Stomach (tissue), 9 donors: ENCODE measurements around the gene TCF3. TPM values are rescaled to one million over a fixed set of nuclear protein-coding genes. Genes with fewer than 3 reads are reported as not detected.

ENCODE experiments used
- DNase-seq, 2 donors: peaks; one replicate each; pipeline versions ENCODE4 v3.0.0 to v3.0.0-alpha.2; 2013 to 2019
- H3K27ac ChIP-seq, 5 donors: fragments of 200-600 bp in 4 of 5; sonication (generic) in 4 of 5; one replicate each; pipeline ENCODE4 v1.5.1; 2013 to 2019; ENCODE audit warnings: mild to moderate bottlenecking in 1 of 5, moderate library complexity in 1 of 5
- H3K27me3 ChIP-seq, 3 donors: fragments of 200-600 bp; sonication (generic); one replicate each; pipeline ENCODE4 v1.5.1; 2017 to 2019; ENCODE audit warnings: mixed run types in 1 of 3
- H3K36me3 ChIP-seq, 4 donors: fragments of 200-600 bp; sonication (generic); 1 replicate in 3 of 4; 2 replicates in 1 of 4; pipeline ENCODE4 v1.5.1; 2016 to 2019
- H3K4me1 ChIP-seq, 4 donors: fragments of 200-600 bp; sonication (generic); one replicate each; pipeline ENCODE4 v1.5.1; 2016 to 2019
- H3K4me3 ChIP-seq, 4 donors: fragments of 200-600 bp; sonication (generic) in 3 of 4; one replicate each; pipeline ENCODE4 v1.5.1; 2016 to 2019; ENCODE audit warnings: mild to moderate bottlenecking in 1 of 4
- H3K9me3 ChIP-seq, 4 donors: fragments of 200-600 bp; sonication (generic); one replicate each; pipeline ENCODE4 v1.5.1; 2016 to 2019
- CTCF ChIP-seq, 7 experiments: fragments of 450-650 bp in 4 of 7; fragments of 200-600 bp in 3 of 7; sonication (generic) in 3 of 7; IDR thresholded peaks; one replicate each; pipeline ENCODE4 v1.5.1; 2016 to 2019; ENCODE audit warnings: antibody characterized with exemption in 7 of 7, control low read depth in 2 of 7, mild to moderate bottlenecking in 1 of 7
- EP300 ChIP-seq: sonication (generic); formaldehyde crosslinking; IDR thresholded peaks from one replicate; pipeline ENCODE4 v1.6.1; 2017; ENCODE audit warnings: antibody characterized with exemption
- POLR2A ChIP-seq, 4 donors: fragments of 450-650 bp; IDR thresholded peaks; one replicate each; pipeline ENCODE4 v1.6.1; 2016; ENCODE audit warnings: antibody characterized with exemption in 4 of 4, control low read depth in 2 of 4, mild to moderate bottlenecking in 1 of 4, moderate library complexity in 1 of 4
- POLR2AphosphoS5 ChIP-seq, 3 donors: sonication (generic); formaldehyde crosslinking; IDR thresholded peaks; one replicate each; pipeline ENCODE4 v1.6.1; 2016; ENCODE audit warnings: antibody characterized with exemption in 3 of 3
- WGBS, 5 donors: extraction: QIAGEN DNeasy Blood & Tissue Kit in 3 of 5; methylation state at CpG; one replicate each; pipeline versions ENCODE4 v1.1.5 to v1.1.7; 2013 to 2018; 5-methylcytosine and 5-hydroxymethylcytosine counted together
- intact Hi-C: fragments of 100-400 bp; cut with DNase I; formaldehyde crosslinking; loops from one replicate; pipeline ENCODE4 v1.15.1; 2023; ENCODE audit warnings: low total_unique reads
- polyA plus RNA-seq, 3 donors: library from polyadenylated mRNA; stranded (reverse); fragments of 200-250 nt; gene quantifications; one replicate each; pipeline ENCODE4 v1.2.3, GENCODE V29; 2013
- total RNA-seq, 5 donors: library from RNA; depleted of rRNA; stranded (reverse); fragments of >200 nt; gene quantifications; one replicate each; pipeline versions ENCODE4 v1.1.0 to v1.2.3, GENCODE V29; 2014 to 2016
- donor health status: healthy with polysubstance abuse.
- donor health status: Bipolar disorder and iron deficiency.
- donor health status: healthy.

Gene TCF3
- total and polyA plus RNA-seq, 8 donors, result 12.8 to 90.2 (median 34.1) TPM

- no peak for TF ChIP-seq EP300
- no peak for TF ChIP-seq POLR2AphosphoS5 (IDR thresholded peaks at IDR 0.05)
- TF ChIP-seq CTCF (IDR thresholded peaks at IDR 0.05), result no peak
- no peak for TF ChIP-seq POLR2A (IDR thresholded peaks at IDR 0.05)
- WGBS, 5 donors, result 72 to 80% (median 78%) methylated on average over 6 to 9 of the region's 9 CpGs
- Histone ChIP-seq H3K4me3 (no peak overlapping the region), H3K4me1 (peaks cover 0 to 8% (median 0%) of the 10 kb centered on the region in 4 donors), H3K27me3 (no peaks in the 10 kb centered on the region), H3K9me3 (no peaks in the 10 kb centered on the region), H3K27ac (no peak overlapping the region), H3K36me3 (peaks cover 58 to 79% (median 78%) of the 10 kb centered on the region in 4 donors)
- intact Hi-C loops, result no loop called here
- DNase-seq, result peak in 1 of 2 donors; percentile 46
Measured at GRCh38 chr19:1582201-1582600, 70.2 kb downstream of the TCF3 start.

GRCh38 chr19:1580957-1581356 is 71.5 kb downstream of the TCF3 start:
- intact Hi-C loops, result no loop called here
- H3K27me3 ChIP-seq, result no peaks in the 10 kb centered on the region
- peaks cover 63 to 91% (median 89%) of the 10 kb centered on the region in 4 donors for H3K36me3 ChIP-seq
- H3K4me1 ChIP-seq, result peaks cover 0 to 6% (median 0%) of the 10 kb centered on the region in 4 donors
- no peak overlapping the region for H3K4me3 ChIP-seq
- 92 to 97% (median 95%) methylated on average over 13 to 22 of the region's 22 CpGs for WGBS, 5 donors
- no peak overlapping the region for H3K27ac ChIP-seq
- no peak for TF ChIP-seq EP300
- TF ChIP-seq CTCF (IDR thresholded peaks at IDR 0.05), result no peak
- TF ChIP-seq POLR2A (IDR thresholded peaks at IDR 0.05), result no peak
- TF ChIP-seq POLR2AphosphoS5 (IDR thresholded peaks at IDR 0.05), result no peak
- H3K9me3 ChIP-seq, result no peaks in the 10 kb centered on the region
- DNase-seq, result no peak

GRCh38 chr19:1580382-1580781 is 72.0 kb downstream of the TCF3 start:
- TF ChIP-seq CTCF (IDR thresholded peaks at IDR 0.05), result no peak
- no peak for TF ChIP-seq EP300
- TF ChIP-seq POLR2A (IDR thresholded peaks at IDR 0.05), result no peak
- TF ChIP-seq POLR2AphosphoS5 (IDR thresholded peaks at IDR 0.05), result no peak
- Histone ChIP-seq H3K9me3 (no peaks in the 10 kb centered on the region), H3K27me3 (no peaks in the 10 kb centered on the region), H3K4me1 (peaks cover 0 to 2% (median 0%) of the 10 kb centered on the region in 4 donors), H3K4me3 (no peak overlapping the region), H3K27ac (no peak overlapping the region), H3K36me3 (peaks cover 63 to 92% (median 89%) of the 10 kb centered on the region in 4 donors)
- 86 to 93% (median 91%) methylated on average over 18 to 20 of the region's 20 CpGs for WGBS, 5 donors
- no peak for DNase-seq
- intact Hi-C loops, result no loop called here

GRCh38 chr19:1579222-1579621 is 73.2 kb downstream of the TCF3 start:
- no peaks in the 10 kb centered on the region for H3K27me3 ChIP-seq
- intact Hi-C loops, result no loop called here
- WGBS, 5 donors, result 94 to 97% (median 96%) methylated on average over 20 of the region's 20 CpGs
- H3K9me3 ChIP-seq, result no peaks in the 10 kb centered on the region
- H3K36me3 ChIP-seq, result peaks cover 56 to 83% (median 80%) of the 10 kb centered on the region in 4 donors
- no peaks in the 10 kb centered on the region for H3K4me1 ChIP-seq
- no peak overlapping the region for H3K27ac ChIP-seq
- no peak for TF ChIP-seq POLR2A (IDR thresholded peaks at IDR 0.05)
- no peak for TF ChIP-seq POLR2AphosphoS5 (IDR thresholded peaks at IDR 0.05)
- TF ChIP-seq CTCF (IDR thresholded peaks at IDR 0.05), result no peak
- no peak for TF ChIP-seq EP300
- no peak overlapping the region for H3K4me3 ChIP-seq
- no peak for DNase-seq
